Epithelial cell of proximal tubule (primary cell): Measurements from ENCODE around the gene UNC13B. TPM values are rescaled to one million over a fixed set of nuclear protein-coding genes. Genes with fewer than 3 reads are reported as not detected.
A peak's percentile ranks its signal among the peaks of the same experiment; 100 is the strongest.
"Not testable (repeated sequence)": the region's sequence is repeated elsewhere in the genome, so short reads cannot be mapped to it uniquely, and the experiment has no call there.

Source experiments
- DNase-seq: peaks from one replicate; pipeline ENCODE4 v3.0.0-alpha.2; 2011; ENCODE audit warnings: low read depth
- H3K4me3 ChIP-seq: 2 replicates; pipeline ENCODE4 v1.5.1; 2011; ENCODE audit warnings: low read depth, mild to moderate bottlenecking, low read length
- CTCF ChIP-seq: conservative IDR thresholded peaks from 2 replicates; pipeline ENCODE4 v1.5.1; 2012; ENCODE audit warnings: low read depth, mild to moderate bottlenecking, low read length
- total RNA-seq: library from RNA; depleted of rRNA; stranded (reverse); fragments of >200 nt; gene quantifications from 2 replicates; pipeline ENCODE4 v1.2.3, GENCODE V29; 2015

The UNC13B gene
- total RNA-seq, 1 donor from 2014 or later, result 19.6 TPM

GRCh38 chr9:35152926-35153325 lies 8.9 kb upstream of the UNC13B start:
- no peak overlapping the region for H3K4me3 ChIP-seq
- DNase-seq, result no peak
- no peak for TF ChIP-seq CTCF

- no peak for DNase-seq
- H3K4me3 ChIP-seq, result no peak overlapping the region
- no peak for TF ChIP-seq CTCF
Observed at GRCh38 chr9:35156781-35157180, 5.0 kb upstream of the UNC13B start.

GRCh38 chr9:35157836-35158235 lies 4.0 kb upstream of the UNC13B start:
- H3K4me3 ChIP-seq, DNase-seq: not testable (repeated sequence)

GRCh38 chr9:35158501-35159280 lies 3.1 kb upstream of the UNC13B start:
- no peak for DNase-seq
- no peak overlapping the region for H3K4me3 ChIP-seq
- no peak for TF ChIP-seq CTCF

GRCh38 chr9:35162605-35163315 lies 951 bp downstream of the UNC13B start:
- no peak for TF ChIP-seq CTCF
- DNase-seq, result peak; percentile 13
- H3K4me3 ChIP-seq, result peak overlapping the region; percentile 94

- TF ChIP-seq CTCF, result no peak
- DNase-seq, result no peak
- H3K4me3 ChIP-seq, result peak overlapping the region; percentile 94
Observed at GRCh38 chr9:35163413-35163812, 1.6 kb downstream of the UNC13B start.

- DNase-seq, result peak; percentile 12
- no peak overlapping the region for H3K4me3 ChIP-seq
- no peak for TF ChIP-seq CTCF
Observed at GRCh38 chr9:35164711-35165110, 2.9 kb downstream of the UNC13B start.

GRCh38 chr9:35167429-35167828 lies 5.6 kb downstream of the UNC13B start:
- H3K4me3 ChIP-seq, DNase-seq: not testable (repeated sequence)
